Inferior parietal cortex (tissue), 1 donor: Measurements from ENCODE around the gene TMUB1.

Source experiments
- DNase-seq: peaks from one replicate; pipeline ENCODE4 v3.0.0-alpha.2; 2016; ENCODE audit errors: extremely low spot score

The TMUB1 gene

DNA sequence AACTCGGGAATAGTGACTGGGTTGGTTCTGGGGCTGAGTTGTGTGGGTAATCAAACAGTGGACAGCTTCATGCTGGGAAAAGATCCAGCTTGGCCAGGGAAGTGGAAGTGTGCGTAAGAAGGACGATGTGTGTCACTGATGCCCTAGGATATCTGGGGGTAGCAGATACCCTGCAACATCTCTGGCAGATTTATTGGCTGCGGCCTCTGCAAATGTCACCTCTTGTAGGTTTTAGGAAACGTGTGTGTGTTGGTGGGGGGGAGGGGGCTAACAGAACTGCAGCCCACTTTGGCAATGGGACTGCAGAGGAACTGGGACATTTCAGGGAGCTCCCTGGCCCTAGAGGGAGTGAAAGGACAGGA lies 2.0 kb upstream of the TMUB1 start:
- DNase-seq: no peak

DNA sequence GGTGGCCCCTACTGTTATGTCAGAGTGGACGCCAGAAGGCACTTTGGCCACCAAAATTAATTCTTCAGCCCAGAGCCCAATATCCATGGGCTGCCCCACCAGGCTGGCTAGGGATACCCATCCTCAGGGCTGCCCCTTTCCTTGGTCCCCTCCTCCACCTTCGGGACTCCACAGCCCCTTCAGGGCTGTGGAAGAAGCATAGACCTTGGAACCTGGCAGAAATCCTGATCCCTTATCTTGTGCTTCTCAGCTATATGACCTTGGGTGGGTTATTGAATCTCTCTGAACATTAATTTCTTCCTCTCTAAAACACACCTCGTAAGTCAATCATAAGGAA lies 499 bp upstream of the TMUB1 start:
- no peak for DNase-seq

DNA sequence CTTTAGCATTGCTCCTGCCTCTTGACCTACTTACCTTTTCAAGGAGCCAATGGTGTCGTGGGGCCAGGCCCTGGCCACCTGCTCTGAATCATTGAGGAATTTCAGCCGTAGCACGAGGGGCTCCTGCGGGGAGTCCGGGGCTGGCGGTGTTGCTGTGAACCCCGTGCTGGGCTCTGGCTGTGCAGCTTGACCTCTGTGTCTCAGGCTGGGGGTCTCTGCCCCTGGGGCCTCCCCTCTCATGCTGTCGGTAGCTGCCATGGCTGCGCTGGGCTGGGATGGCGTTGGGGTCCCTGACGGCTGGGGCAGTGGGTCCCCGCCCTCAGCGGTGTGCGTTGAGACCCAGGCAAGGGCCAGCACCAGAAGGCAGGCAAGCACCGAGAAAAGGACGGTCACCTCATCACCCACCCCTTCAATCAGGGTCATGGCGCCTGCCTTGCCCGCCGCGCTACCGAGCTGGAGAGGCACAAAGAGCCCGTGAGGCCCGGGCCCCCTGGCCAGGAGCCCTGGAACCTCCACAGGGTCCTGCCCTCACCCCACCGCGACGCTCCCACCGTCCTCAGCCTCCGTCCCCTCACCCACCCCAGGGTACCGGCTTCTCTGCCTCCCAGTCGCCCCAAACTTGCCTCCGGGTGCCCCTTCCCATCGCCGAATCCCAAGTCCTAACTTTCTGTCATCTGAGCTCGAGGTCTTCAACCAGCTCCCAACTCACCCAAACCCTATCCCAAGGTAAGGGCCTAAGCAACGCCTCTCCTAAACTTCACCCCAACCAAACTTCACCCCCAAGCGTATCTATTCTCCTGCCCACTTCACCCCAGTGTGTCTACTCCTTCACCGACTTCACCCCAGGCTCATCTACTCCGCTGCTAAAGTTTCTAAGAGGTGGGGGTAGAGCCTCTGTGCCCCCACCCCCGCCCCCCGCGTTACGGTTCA lies 887 bp downstream of the TMUB1 start:
- DNase-seq: no peak

DNA sequence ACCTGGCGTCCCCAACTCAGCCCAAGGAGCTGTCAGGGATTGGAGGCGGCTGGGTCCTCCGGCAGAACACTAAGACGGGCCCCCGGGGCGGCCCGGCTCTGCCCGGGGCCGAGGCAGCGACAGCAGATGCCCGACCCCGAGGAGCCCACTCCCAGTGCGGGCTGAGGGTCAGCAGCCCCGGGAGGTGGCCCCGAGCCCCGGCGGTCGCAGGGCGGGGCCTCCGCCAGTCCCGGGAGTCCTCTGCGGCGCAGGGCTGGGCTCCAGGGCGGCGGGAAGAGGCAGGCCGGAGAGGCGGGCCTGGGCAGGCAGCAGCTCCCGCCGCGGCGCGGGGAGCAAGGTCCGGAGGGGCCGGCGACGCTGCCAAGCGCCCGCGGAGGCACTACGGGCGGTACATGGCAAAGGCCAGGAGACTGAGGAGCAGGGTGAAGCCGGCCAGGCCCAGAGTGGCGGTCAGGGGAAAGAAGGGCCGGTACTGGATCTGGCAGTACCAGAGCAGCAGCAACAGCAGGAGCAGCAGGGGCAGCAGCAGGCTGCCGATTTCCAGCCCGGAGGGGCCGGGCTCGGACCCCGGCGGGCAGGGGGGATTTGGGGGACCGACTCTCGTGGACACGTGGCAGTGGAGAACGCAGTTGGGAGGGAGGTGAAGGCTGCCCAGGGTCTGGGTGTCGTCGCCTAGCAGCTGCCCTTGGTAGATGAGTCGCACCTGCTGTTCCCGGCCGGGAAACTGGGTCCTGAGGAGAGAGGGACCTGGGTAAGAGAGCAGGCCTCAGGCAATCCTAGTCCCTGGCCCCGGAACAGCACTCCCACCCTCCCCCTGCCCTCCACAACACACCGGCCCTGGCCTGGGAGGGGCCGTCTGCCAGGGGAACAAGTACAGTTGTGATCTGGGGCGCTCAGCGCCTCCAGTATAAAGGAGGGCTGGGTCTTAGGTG lies 1.9 kb downstream of the TMUB1 start:
- DNase-seq: no peak

DNA sequence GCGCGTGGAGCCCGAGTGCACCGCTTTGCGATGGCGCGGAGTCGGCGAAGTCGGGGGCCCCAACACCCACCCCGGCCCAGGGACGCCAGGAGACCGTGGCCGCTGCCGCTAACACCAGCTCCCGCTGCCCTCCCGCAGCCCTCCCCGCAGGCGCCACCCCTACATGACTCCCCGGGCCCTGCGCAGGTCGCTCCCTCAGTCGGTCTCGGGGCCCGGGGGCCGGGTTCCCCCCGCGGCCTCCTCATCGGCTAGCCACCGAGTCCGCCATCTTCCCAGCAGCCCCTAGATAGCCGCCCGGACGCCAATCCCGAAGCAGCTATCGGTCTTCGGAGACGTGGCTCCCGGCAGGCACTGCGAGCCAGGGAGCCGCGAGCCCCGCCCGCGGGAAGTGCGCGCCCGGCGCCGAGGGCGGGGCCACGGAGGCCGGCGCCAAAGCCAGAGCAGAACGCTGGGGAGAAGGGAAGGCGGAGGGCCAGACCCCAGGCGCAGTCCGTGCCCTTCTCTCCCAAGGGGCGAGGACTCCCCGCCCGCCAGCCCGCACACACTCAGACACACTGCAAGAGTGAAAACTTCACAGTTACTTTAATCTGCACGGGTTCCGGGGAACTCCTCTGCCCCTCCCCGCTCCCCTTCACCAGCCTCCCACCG lies 2.6 kb downstream of the TMUB1 start, which contains the start of gene FASTK:
Gene FASTK (minus strand): TSS at position 288 of the 648 bp plus-strand sequence. CDS start 43 bp downstream, at position 245.
- peak; percentile 94 for DNase-seq

DNA sequence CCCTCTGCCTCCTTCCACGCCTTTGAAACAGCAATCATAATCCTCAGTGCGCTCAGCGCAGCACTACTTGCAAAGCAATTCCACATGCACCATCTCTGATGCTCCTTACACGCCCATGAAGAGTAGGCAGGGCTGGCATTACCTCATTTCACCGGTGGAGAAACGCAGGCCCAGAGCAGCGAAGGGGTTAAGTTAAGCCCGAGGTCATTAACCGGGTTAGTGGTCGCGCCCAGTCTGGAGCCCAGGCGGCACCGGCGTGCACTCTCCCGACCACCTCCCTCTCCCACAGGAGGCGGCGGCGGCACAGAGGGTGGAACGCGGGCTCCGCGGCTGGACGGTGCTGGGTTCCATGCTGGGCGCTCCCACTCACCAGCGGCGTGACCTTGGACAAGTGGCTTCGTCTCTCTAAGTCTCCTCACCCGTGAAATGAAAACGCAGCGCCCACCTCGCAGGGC lies 3.2 kb downstream of the TMUB1 start:
- no peak for DNase-seq

DNA sequence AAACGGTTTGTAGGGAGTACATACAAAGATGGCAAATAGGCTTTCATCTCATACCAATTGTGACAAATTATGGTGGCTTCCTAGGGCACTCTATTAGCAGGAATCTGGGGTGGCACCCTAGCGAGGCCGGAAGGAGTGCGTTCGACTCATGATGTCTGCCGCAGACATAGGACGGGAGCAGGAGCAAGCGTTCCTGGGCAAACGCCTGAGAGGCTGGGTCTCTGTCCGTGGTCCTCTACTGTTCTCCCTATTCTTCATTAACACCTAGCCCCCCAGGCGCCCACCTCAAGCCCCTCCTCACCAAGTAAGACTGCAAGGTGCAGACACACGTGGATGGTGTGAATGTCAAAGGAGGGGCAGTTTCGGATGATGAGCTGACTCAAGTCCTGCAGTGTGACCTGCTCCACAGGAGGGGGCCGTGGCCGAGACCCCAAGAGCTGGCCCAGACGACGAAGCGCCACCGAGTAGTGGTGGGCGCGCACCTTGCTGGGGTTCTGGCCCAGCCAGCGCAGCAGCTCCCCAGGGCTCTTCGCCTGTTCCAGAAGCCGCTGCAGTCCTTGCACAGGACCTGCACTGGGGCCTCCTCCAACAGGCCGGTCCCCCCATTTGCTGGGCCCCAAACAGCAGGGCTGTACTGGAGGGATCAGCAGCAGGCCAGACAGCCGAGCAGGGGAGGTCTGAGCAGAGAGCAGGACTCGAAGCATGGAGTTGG lies 3.9 kb downstream of the TMUB1 start:
- no peak for DNase-seq

DNA sequence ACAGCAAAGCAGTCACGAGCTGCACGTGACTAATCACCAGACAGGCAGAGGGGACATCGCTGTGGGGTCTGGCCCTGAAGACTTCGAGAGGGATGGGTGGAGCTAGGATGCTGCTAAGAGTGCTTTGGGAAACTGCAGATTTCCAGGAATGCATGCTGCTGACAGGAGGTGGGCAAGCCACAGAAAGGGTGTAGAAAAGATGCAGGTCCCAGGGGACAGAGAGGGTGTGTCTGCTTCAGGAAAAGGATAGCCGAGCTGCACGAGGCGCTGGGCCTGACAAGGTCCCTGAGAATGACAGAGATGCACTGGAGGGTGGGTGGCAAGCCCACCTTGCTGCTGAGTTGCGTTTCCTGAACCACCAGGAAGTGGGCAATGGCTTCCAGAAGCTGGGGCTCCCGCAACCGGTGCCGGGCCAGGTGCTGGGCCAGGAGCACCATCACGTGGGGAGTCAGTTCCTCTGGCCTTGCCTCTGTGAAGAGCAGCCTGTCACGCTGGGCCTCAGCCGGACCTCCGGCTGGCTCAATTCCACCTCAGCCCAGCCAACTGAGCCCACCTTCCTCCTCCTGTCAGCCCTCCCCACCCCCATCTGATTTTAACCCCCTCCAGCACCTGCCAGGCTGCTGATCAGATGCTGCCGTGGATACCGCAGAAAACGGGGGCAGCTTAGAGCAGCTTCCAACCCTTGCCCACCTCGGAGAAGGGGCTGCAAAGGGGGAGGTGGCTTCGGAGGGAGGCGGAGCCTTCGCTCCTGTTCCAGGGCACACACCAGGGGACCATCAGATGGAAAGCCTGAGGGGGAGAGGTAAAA lies 4.9 kb downstream of the TMUB1 start:
- no peak for DNase-seq

DNA sequence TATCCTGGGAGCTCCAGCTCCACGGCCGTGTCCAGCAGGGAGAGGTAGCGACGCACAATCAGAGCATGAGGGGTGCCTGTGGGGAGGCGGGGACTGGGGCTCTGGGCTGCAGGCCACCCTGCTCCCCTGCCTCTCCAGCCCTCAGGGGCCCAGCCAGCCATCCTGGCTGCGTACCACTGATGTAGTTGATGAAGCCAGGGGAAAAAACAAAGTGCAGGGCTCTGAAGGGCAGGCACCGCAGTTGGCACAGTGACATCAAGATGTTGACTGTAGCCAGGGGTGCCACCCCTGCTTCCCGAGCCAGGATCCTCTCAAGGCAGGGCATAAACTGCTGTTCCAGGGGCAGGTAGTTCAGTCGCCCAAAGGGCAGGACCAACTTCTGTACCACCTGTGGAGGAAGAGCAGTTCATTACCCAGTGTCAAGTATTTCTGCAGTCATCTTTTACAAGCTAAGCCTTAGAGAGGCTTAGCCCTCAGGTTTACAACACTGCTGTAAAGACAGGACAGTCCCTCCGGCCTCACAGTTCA lies 5.5 kb downstream of the TMUB1 start:
- no peak for DNase-seq

DNA sequence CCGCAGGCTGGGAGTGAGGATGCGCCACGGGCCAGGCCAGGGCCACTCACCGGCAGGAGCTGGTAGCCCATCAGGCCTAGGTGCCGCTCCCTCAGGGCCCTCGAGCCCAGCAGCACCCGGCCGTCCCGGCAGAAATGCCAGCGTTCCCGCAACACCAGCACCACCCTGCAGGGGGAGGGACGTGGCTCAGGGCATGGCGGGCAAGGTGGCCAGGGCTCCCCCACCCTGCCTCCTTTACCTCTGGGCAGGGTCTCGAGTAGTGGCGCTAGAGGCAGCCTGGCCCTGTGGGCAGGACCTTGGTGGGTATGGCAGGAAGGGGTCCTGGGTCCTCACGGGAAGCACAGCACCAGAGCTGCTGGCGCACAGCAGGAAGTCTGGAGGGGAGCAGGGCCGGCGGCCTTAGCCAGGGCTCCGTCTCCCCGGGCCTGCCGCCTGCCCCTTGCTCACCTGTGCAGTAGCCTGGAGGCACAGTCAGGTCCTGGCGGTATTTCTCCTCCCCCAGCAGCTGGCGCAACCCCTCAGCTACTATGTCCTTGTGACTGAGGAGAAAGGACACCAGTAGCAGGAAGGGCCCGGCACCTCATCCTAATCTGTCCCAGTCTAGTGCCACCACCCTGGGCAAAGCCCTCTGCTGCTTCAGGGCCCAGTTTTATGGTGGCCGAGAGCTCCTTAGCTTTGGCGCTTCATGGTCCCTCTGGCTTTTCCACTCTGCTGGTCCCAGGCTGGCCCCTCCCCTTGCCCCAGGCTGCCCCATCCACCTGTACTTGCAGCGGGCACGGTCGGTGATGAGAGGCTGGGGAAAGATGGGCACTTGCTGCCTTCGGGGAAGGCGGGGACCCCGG lies 6.2 kb downstream of the TMUB1 start:
- DNase-seq: no peak

DNA sequence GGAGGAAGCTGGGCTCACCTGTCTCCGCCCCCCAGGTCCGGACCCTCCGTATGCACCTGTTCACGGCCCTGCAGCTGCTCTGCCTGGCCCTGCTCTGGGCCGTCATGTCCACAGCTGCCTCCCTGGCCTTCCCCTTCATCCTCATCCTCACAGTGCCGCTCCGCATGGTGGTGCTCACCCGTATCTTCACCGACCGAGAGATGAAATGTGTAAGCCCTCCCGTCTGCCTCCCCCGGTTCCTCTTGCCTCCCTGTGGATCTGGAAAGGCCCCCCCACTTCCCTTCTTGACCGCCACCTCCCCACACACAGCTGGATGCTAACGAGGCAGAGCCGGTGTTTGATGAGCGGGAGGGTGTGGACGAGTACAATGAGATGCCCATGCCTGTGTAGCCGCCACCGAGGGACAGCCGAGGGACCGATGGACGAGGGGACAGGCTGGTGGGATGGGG lies 7.3 kb downstream of the TMUB1 start:
- no peak for DNase-seq

DNA sequence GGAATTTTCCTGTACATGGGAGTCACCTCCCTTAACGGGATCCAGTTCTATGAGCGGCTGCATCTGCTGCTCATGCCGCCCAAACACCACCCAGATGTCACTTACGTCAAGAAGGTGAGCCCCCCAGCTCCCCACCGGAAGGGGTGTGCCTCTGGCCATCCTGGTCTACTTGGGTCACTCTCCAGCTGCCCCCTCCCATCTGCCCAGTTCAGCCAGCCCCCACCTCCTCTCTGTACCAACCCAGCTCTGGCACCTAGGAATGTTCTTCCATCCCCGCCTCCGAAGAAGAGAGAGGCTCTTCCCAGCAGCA lies 7.7 kb downstream of the TMUB1 start:
- no peak for DNase-seq

DNA sequence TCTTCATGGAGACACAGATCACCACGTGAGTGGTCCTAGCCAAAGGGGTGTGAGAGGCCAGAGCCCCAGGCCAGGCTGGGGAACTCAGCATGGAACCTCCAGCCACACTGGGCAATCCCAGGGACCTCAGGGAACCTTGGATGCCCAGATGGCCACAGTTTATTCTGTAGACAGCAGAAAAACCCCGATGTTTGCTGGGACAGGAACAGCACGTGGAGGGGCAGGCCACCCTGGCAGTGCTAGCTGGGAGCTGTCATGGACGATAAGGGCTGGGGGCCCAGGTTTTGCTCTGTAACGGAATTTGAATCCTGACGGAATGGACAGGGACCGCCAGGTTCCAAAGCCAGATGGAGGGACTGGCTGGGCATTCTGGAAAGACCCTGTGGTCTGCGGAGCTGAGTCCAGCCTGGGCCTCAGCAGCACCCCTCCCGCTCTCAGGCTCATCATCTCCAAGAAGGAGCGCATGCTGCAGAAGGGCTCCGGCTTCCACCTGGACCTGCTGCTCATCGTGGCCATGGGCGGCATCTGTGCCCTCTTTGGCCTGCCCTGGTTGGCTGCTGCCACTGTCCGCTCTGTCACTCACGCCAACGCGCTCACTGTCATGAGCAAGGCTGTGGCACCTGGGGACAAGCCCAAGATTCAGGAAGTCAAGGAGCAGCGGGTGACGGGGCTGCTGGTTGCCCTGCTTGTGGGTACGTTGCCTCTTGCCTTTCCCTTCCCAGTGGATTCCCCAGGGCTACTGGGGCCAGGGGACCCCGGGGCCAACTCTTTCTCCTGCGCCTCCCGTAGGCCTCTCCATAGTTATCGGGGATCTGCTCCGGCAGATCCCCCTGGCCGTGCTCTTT lies 8.3 kb downstream of the TMUB1 start:
- DNase-seq: no peak

DNA sequence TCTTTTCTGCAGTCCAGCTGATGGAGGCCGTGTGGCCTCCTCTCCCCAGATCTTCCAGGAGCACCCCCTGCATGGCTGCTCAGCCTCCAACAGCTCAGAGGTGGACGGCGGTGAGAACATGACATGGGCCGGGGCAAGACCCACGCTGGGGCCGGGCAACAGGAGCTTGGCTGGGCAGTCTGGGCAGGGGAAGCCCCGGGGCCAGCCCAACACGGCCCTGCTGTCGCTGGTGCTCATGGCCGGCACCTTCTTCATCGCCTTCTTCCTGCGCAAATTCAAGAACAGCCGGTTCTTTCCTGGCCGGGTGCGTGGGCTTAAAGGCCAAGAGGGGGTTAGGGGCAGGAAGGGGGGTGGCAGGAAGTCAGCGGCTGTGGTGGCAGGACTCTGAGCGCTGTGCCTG lies 9.3 kb downstream of the TMUB1 start:
- DNase-seq: no peak

DNA sequence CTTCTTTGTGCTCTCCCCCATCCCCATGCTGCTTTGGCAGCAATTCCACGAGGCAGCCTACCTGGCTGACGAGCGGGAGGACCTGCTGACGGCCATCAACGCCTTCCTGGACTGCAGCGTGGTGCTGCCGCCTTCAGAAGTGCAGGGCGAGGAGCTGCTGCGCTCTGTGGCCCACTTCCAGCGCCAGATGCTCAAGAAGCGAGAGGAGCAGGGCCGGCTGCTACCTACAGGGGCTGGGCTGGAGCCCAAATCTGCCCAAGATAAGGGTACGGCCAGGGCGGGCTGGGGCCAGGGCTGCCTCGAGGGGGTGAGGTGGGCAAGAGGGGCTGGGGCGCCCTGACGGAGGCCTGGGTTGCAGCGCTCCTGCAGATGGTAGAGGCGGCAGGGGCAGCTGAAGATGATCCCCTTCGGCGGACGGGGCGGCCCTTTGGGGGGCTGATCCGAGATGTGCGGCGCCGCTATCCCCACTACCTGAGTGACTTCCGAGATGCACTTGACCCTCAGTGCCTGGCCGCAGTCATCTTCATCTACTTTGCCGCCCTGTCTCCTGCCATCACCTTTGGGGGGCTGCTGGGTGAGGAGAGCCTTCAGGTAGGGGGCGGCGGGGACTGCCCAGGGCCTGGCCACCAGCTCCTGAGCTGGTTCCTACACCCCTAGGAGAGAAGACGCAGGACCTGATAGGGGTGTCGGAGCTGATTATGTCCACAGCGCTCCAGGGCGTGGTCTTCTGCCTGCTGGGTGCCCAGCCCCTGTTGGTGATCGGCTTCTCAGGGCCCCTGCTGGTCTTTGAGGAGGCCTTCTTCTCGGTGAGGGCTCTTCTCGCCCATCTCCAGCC lies 12.0 kb downstream of the TMUB1 start:
- DNase-seq: no peak

DNA sequence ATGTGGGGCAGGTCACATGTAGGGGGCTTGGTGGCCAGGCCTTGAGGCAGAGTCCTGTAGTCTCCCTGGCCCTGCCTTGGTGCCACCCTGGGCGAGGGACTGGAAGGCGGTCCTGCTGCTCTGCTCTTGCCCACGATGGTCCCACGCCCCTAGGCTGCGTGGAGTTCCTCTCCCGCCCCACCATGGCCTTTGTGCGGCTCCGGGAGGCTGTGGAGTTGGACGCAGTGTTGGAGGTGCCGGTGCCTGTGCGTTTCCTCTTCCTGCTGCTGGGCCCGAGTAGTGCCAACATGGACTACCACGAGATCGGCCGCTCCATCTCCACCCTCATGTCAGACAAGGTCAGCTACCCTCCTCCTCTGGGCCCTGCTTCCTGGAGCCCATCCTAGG lies 12.7 kb downstream of the TMUB1 start:
- DNase-seq: no peak

DNA sequence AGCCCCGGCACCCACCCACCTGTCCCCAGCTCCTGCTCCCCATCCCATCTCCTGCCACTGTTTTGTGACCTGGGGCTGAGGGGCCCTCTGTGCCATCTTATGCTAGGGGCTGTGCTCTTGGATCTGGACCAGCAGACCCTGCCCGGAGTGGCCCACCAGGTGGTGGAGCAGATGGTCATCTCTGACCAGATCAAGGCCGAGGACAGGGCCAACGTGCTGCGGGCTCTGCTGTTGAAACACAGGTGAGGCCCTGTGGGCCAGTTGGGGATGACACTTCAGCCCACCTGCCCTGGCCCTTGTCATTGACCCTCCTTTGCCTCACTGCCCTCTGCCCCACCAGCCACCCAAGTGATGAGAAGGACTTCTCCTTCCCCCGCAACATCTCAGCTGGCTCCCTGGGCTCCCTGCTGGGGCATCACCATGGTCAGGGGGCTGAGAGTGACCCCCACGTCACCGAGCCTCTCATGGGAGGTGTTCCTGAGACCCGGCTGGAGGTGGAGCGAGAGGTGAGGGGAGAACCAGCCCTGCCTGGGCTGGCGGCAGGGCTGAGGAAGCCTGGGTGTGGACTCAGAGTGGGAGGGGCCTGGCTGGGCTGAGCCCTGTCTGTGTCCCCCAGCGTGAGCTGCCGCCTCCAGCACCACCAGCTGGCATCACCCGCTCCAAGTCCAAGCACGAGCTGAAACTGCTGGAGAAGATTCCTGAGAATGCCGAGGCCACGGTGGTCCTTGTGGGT lies 13.3 kb downstream of the TMUB1 start:
- no peak for DNase-seq
